IMR-90 (cell line): ENCODE data around the gene DAPK1. TPM values are rescaled to one million over a fixed set of nuclear protein-coding genes. Genes with fewer than 3 reads are reported as not detected.

Experiments used
- ATAC-seq: fragments of 200-7000 bp; cut with Tn5 transposase; 2 replicates; pipeline ENCODE4 v1.9.1; 2020; ENCODE audit warnings: low read depth, mild to moderate bottlenecking, moderate library complexity
- BruUV-seq: library from RNA; stranded (reverse); fragments of 400-500 nt; replicated peaks from 2 replicates; lab custom pipeline; 2021; lab: Mats Ljungman, UMichigan
- CTCF ChIA-PET: fragments of 300-600 bp; formaldehyde crosslinking; extraction: SDS; loops from one replicate; lab custom pipeline; 2021; ENCODE audit warnings: antibody characterized with exemption; lab: Yijun Ruan, JAX
- POLR2A ChIA-PET: fragments of 300-600 bp; sonication (Branson Sonifier 250); formaldehyde crosslinking; loops from one replicate; lab custom pipeline; 2022; ENCODE audit warnings: antibody characterized with exemption; ENCODE audit not compliant: unreplicated experiment; lab: Charles Lee
- DNase-seq: peaks from one replicate; pipeline ENCODE4 v3.0.0; 2013
- H2AFZ ChIP-seq: replicated peaks from 2 replicates; pipeline ENCODE3; 2013; ENCODE audit warnings: low read length, mild to moderate bottlenecking; ENCODE audit not compliant: poor library complexity
- H2AK5ac ChIP-seq: 2 replicates; pipeline ENCODE4 v1.6.1; 2013; ENCODE audit warnings: low read depth, low read length, inconsistent platforms
- H2AK9ac ChIP-seq: replicated peaks from 2 replicates; pipeline ENCODE3; 2013; ENCODE audit warnings: mild to moderate bottlenecking, low read depth, low read length, moderate library complexity; ENCODE audit not compliant: poor library complexity
- H2BK120ac ChIP-seq: 2 replicates; pipeline ENCODE4 v1.6.1; 2013; ENCODE audit warnings: low read depth, low read length, inconsistent platforms
- H2BK15ac ChIP-seq: 3 replicates; pipeline ENCODE4 v1.6.1; 2013; ENCODE audit warnings: low read depth, low read length, inconsistent platforms
- H2BK20ac ChIP-seq: 2 replicates; pipeline ENCODE4 v1.6.1; 2013; ENCODE audit warnings: low read depth, mild to moderate bottlenecking, inconsistent platforms, low read length, moderate library complexity
- H2BK5ac ChIP-seq: 2 replicates; pipeline ENCODE4 v1.6.1; 2013; ENCODE audit warnings: mild to moderate bottlenecking, low read depth, low read length, inconsistent platforms; ENCODE audit not compliant: poor library complexity, severe bottlenecking
- H3K14ac ChIP-seq: replicated peaks from 2 replicates; pipeline ENCODE4 v1.6.1; 2013; ENCODE audit warnings: low read depth, low read length, inconsistent platforms
- H3K18ac ChIP-seq: 2 replicates; pipeline ENCODE4 v1.6.1; 2013; ENCODE audit warnings: low read depth, low read length, control low read depth
- H3K23ac ChIP-seq: 2 replicates; pipeline ENCODE4 v1.6.1; 2013; ENCODE audit warnings: low read depth, low read length, inconsistent platforms
- H3K27ac ChIP-seq: 2 replicates; pipeline ENCODE4 v1.5.1; 2013; ENCODE audit warnings: mild to moderate bottlenecking, control low read depth, low read length; ENCODE audit not compliant: insufficient read depth
- H3K27me3 ChIP-seq: 2 replicates; pipeline ENCODE4 v1.6.1; 2013; ENCODE audit warnings: low read length; ENCODE audit not compliant: control insufficient read depth, insufficient read depth
- H3K36me3 ChIP-seq: 2 replicates; pipeline ENCODE4 v1.6.1; 2013; ENCODE audit warnings: low read length, mixed read lengths; ENCODE audit not compliant: control insufficient read depth, insufficient read depth
- H3K4ac ChIP-seq: 2 replicates; pipeline ENCODE4 v1.6.1; 2013; ENCODE audit warnings: low read depth, low read length, inconsistent platforms
- H3K4me1 ChIP-seq: 2 replicates; pipeline ENCODE4 v1.6.1; 2013; ENCODE audit warnings: low read length, mixed read lengths; ENCODE audit not compliant: control insufficient read depth, insufficient read depth
- H3K4me2 ChIP-seq: 2 replicates; pipeline ENCODE4 v1.6.1; 2013; ENCODE audit warnings: low read depth, mild to moderate bottlenecking, control low read depth, low read length, moderate library complexity
- H3K4me3 ChIP-seq: 2 replicates; pipeline ENCODE4 v1.5.1; 2013; ENCODE audit warnings: low read depth, mild to moderate bottlenecking, control low read depth, low read length, moderate library complexity; ENCODE audit not compliant: insufficient read depth
- H3K56ac ChIP-seq: 2 replicates; pipeline ENCODE4 v1.6.1; 2013; ENCODE audit warnings: low read length, inconsistent platforms; ENCODE audit not compliant: insufficient read depth; ENCODE audit errors: extremely low read depth
- H3K79me1 ChIP-seq, 2 experiments: 2 replicates each; pipeline ENCODE4 v1.6.1; 2013; ENCODE audit warnings: low read length in 2 of 2, inconsistent platforms in 1 of 2, low read depth in 1 of 2
- H3K9ac ChIP-seq: 2 replicates; pipeline ENCODE4 v1.6.1; 2013; ENCODE audit warnings: low read depth, low read length, control low read depth
- H3K9me1 ChIP-seq: 2 replicates; pipeline ENCODE4 v1.6.1; 2013; ENCODE audit warnings: low read length, inconsistent platforms; ENCODE audit not compliant: insufficient read depth
- H3K9me3 ChIP-seq: 2 replicates; pipeline ENCODE4 v1.6.1; 2013; ENCODE audit warnings: low read length; ENCODE audit not compliant: control insufficient read depth, insufficient read depth
- H4K20me1 ChIP-seq: 2 replicates; pipeline ENCODE4 v1.6.1; 2013; ENCODE audit warnings: low read length, inconsistent platforms; ENCODE audit not compliant: insufficient read depth
- H4K5ac ChIP-seq: 2 replicates; pipeline ENCODE4 v1.6.1; 2013; ENCODE audit warnings: mild to moderate bottlenecking, low read depth, low read length, control low read depth
- H4K8ac ChIP-seq, 2 experiments: 2 replicates each; pipeline ENCODE4 v1.6.1; 2013; ENCODE audit warnings: low read depth in 2 of 2, low read length in 2 of 2, control low read depth in 1 of 2, inconsistent platforms in 1 of 2
- H4K91ac ChIP-seq: 2 replicates; pipeline ENCODE4 v1.6.1; 2013; ENCODE audit warnings: low read depth, low read length, inconsistent platforms; ENCODE audit not compliant: insufficient read depth
- SMC3 ChIP-seq: fragments of 150-350 bp; IDR thresholded peaks from 2 replicates; pipeline ENCODE4 v1.6.1; 2016; ENCODE audit warnings: low read depth, mild to moderate bottlenecking, antibody characterized with exemption, low read length, moderate library complexity
- WGBS, 2 experiments: methylation state at CpG; one replicate each; pipeline versions ENCODE4 v1.1.5 to v1.1.7; 2013; ENCODE audit warnings: missing lambda C conversion rate in 2 of 2; ENCODE audit not compliant: insufficient read length in 1 of 2; ENCODE audit errors: extremely low coverage in 2 of 2; 5-methylcytosine and 5-hydroxymethylcytosine counted together
- dilution Hi-C: fragments of 300-500 bp; cut with HindIII; formaldehyde crosslinking; loops from one replicate; pipeline ENCODE4 v1.14.3; 2018; ENCODE audit warnings: low sequenced_read_pairs; ENCODE audit not compliant: unreplicated experiment
- in situ Hi-C: fragments of 300-500 bp; cut with MboI; formaldehyde crosslinking; loops from 3 replicates; pipeline ENCODE4 v1.14.3; 2019; ENCODE audit warnings: low sequenced_read_pairs, inconsistent platforms, mixed read lengths
- intact Hi-C: fragments of 100-400 bp; cut with micrococcal nuclease; formaldehyde crosslinking; loops from 2 replicates; pipeline ENCODE4 v1.10.0; 2022
- polyA plus RNA-seq, 3 experiments: library from polyadenylated mRNA; depleted of rRNA; stranded (reverse); fragments of >200 nt; gene quantifications; 2 replicates each; pipeline ENCODE4 v1.2.3, GENCODE V29; 2012; ENCODE audit warnings: low replicate concordance in 1 of 3
- total RNA-seq: library from RNA; depleted of rRNA; stranded (reverse); fragments of >200 nt; gene quantifications from 2 replicates; pipeline ENCODE4 v1.2.3, GENCODE V29; 2012

The DAPK1 gene
- total and polyA plus RNA-seq, 2 of the 4 experiments (the other 2 are of a cell fraction): under 0.01 to 0.03 TPM

DNA sequence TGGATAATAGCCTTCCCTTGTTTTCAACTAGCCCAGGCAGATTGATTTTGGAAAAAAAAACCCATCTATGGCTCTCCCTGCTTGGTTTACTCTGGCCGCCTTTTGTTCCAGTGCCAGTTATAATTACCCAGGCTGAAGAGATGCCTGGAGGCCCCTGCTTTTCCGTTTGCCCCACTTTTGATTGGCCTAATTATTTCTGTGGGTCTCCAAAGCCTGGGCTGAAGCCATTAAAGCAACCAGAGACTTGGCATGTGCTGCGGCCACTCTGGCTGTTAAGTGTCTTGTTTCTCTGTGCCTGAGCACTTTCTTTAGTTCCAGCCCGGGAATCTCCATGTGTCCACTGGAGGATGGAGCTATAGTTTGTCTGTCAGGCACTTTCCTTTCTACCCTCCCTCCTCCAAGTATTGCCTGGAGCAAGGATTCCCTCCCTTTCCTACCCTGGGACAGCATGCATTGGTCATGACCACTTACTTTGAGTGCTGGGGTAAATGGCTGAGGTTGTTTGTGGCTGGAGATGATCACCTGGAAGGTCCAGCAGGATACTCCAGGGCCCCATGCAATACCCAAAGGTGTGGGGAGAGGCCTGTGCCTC is 123.2 kb downstream of the DAPK1 start:
- Histone ChIP-seq H3K27me3 (peaks cover 3% of the 10 kb centered on the region; the same call in 1 of the 2 replicates), H4K91ac (no peak overlapping the region), H4K5ac (no peak overlapping the region), H4K20me1 (no peaks in the 10 kb centered on the region), H3K9me3 (peaks cover 3% of the 10 kb centered on the region; the same call in 1 of the 2 replicates), H4K8ac (no peak overlapping the region), H3K27ac (no peak overlapping the region), H3K56ac (no peak overlapping the region), H3K4ac (no peak overlapping the region), H3K14ac (no peak overlapping the region), H3K36me3 (no peaks in the 10 kb centered on the region), H3K9ac (no peak overlapping the region), H3K23ac (no peak overlapping the region), H3K9me1 (no peaks in the 10 kb centered on the region), H3K18ac (no peak overlapping the region), H3K4me3 (no peak overlapping the region), H2AK5ac (no peak overlapping the region), H2AFZ (no peak overlapping the region), H2BK15ac (no peak overlapping the region), H3K4me1 (no peaks in the 10 kb centered on the region), H3K79me1 (no peaks in the 10 kb centered on the region), H2BK120ac (no peak overlapping the region), H3K4me2 (no peak overlapping the region), H2AK9ac (no peak overlapping the region), H2BK5ac (no peak overlapping the region), H2BK20ac (no peak overlapping the region)
- POLR2A ChIA-PET: no interaction called here
- CTCF ChIA-PET: no interaction called here
- WGBS, 2 experiments: 40% methylated on average over 1 of the region's 4 CpGs; no CpG with 5 or more reads in 1 of the 2 experiments
- DNase-seq (no peak), ATAC-seq (no peak)
- intact Hi-C loops: no loop called here
- in situ Hi-C loops: no loop called here
- no peak for TF ChIP-seq SMC3
- no TSS peak for BruUV-seq
- dilution Hi-C loops: no loop called here
